ENCODE results near the gene TRAPPC12. TPM values are rescaled to one million over a fixed set of nuclear protein-coding genes. Genes with fewer than 3 reads are reported as not detected.

TRAPPC12 gene
- polyA plus RNA-seq, 1 donor (not counting 4 experiments of a cell fraction or from before 2014, with no cell fraction given), result 44.2 TPM

GRCh38 chr2:3377612-3378432 lies 1.7 kb upstream of the TRAPPC12 start, which contains the start of gene EIPR1:
EIPR1 (minus strand) TSS chr2:3377818; CDS start chr2:3377689, 129 bp downstream.
- Histone ChIP-seq H3K4me2 (ENCODE audit: control insufficient read depth, extremely low read depth, insufficient read depth, low read depth, low read length) (peak within 1 kb of the TSS; percentile 66), H3K9me1 (ENCODE audit: control insufficient read depth, extremely low read depth, insufficient read depth, low read length) (no peaks in the 10 kb centered on the region), H2AFZ (ENCODE audit: control insufficient read depth, low read length) (peak within 1 kb of the TSS; percentile 95), H3K27ac (ENCODE audit: control insufficient read depth, insufficient read depth, low read length) (peak within 1 kb of the TSS; percentile 62), H3K4me1 (ENCODE audit: control insufficient read depth, extremely low read depth, insufficient read depth, low read length) (peaks cover 28% of the 10 kb centered on the region), H3K27me3 (ENCODE audit: control insufficient read depth, extremely low read depth, insufficient read depth, low read length) (no peaks in the 10 kb centered on the region), H3K4me3 (ENCODE audit: control insufficient read depth in 2 of 3, extremely low read depth in 1 of 3, insufficient read depth in 2 of 3, low read depth in 1 of 3, low read length in 3 of 3) (peak within 1 kb of the TSS; percentile 73 to 80 (median 77)), H3K36me3 (ENCODE audit: control insufficient read depth in 2 of 2, extremely low read depth in 1 of 2, insufficient read depth in 2 of 2, low read length in 2 of 2) (peaks cover 0 to 4% of the 10 kb centered on the region in 2 experiments), H4K20me1 (ENCODE audit: control insufficient read depth, extremely low read depth, insufficient read depth, low read length) (no peaks in the 10 kb centered on the region), H3K79me2 (ENCODE audit: control insufficient read depth, insufficient read depth, low read length) (peaks cover 50% of the 10 kb centered on the region), H3K9me3 (ENCODE audit: control insufficient read depth, low read depth, low read length) (no peaks in the 10 kb centered on the region), H3K9ac (ENCODE audit: control insufficient read depth, extremely low read depth, insufficient read depth, low read length) (peak within 1 kb of the TSS; percentile 82)
- DNase-seq (ENCODE audit: low read depth, low spot score) (peak; percentile 87), FAIRE-seq (peak; percentile 23)
- dilution Hi-C loops (cut with MboI; ENCODE audit: extremely low pct_ligation_motif_present, low sequenced_read_pairs), result no loop called here
- TF ChIP-seq CTCF (optimal IDR thresholded peaks at IDR 0.05 in 1 of 3, IDR thresholded peaks at IDR 0.05 in 1 of 3, conservative IDR thresholded peaks at IDR 0.05 in 1 of 3; ENCODE audit: extremely low read depth in 1 of 3, insufficient read depth in 2 of 3, low read length in 3 of 3) (peak in 2 of 3 experiments; percentile 12 to 13), EZH2 (IDR thresholded peaks at IDR 0.05; ENCODE audit: low read length) (no peak)

DNA sequence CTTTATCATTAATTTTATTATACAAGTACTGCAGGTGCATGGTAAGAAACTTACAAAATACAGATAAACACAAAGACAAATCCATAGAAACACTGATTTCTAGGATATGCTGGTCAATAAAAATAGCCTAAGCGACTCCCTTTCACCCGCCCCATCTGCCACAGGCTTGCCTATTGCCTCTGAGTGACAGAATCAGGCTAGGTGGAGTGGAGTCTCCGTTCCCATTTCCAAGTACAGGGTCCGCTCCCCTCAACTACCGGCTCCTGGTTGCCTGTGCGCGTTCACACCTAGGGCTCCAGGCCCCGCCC lies 201 bp upstream of the TRAPPC12 start:
- Histone ChIP-seq H3K4me1 (ENCODE audit: control insufficient read depth, extremely low read depth, insufficient read depth, low read length) (peaks cover 28% of the 10 kb centered on the region), H3K4me3 (ENCODE audit: control insufficient read depth in 2 of 3, extremely low read depth in 1 of 3, insufficient read depth in 2 of 3, low read depth in 1 of 3, low read length in 3 of 3) (peak overlapping the region; percentile 82 to 94 (median 92)), H3K9me1 (ENCODE audit: control insufficient read depth, extremely low read depth, insufficient read depth, low read length) (no peaks in the 10 kb centered on the region), H3K27me3 (ENCODE audit: control insufficient read depth, extremely low read depth, insufficient read depth, low read length) (no peaks in the 10 kb centered on the region), H3K9me3 (ENCODE audit: control insufficient read depth, low read depth, low read length) (no peaks in the 10 kb centered on the region), H3K79me2 (ENCODE audit: control insufficient read depth, insufficient read depth, low read length) (peaks cover 56% of the 10 kb centered on the region), H2AFZ (ENCODE audit: control insufficient read depth, low read length) (peak overlapping the region; percentile 58), H3K27ac (ENCODE audit: control insufficient read depth, insufficient read depth, low read length) (peak overlapping the region; percentile 90), H4K20me1 (ENCODE audit: control insufficient read depth, extremely low read depth, insufficient read depth, low read length) (no peaks in the 10 kb centered on the region), H3K36me3 (ENCODE audit: control insufficient read depth in 2 of 2, extremely low read depth in 1 of 2, insufficient read depth in 2 of 2, low read length in 2 of 2) (peaks cover 0 to 4% of the 10 kb centered on the region in 2 experiments), H3K4me2 (ENCODE audit: control insufficient read depth, extremely low read depth, insufficient read depth, low read depth, low read length) (peak overlapping the region; percentile 79), H3K9ac (ENCODE audit: control insufficient read depth, extremely low read depth, insufficient read depth, low read length) (peak overlapping the region; percentile 94)
- FAIRE-seq (no peak), DNase-seq (ENCODE audit: low read depth, low spot score) (no peak)
- dilution Hi-C loops (cut with MboI; ENCODE audit: extremely low pct_ligation_motif_present, low sequenced_read_pairs), result no loop called here
- TF ChIP-seq CTCF (optimal IDR thresholded peaks at IDR 0.05 in 1 of 3, IDR thresholded peaks at IDR 0.05 in 1 of 3, conservative IDR thresholded peaks at IDR 0.05 in 1 of 3; ENCODE audit: extremely low read depth in 1 of 3, insufficient read depth in 2 of 3, low read length in 3 of 3), result no peak
- TF ChIP-seq EZH2 (IDR thresholded peaks at IDR 0.05; ENCODE audit: low read length), result no peak
